GM19193 (cell line): Measurements from ENCODE around the gene GADL1.

Experiments used
- POLR2A ChIP-seq: IDR thresholded peaks from 4 replicates; pipeline ENCODE4 v1.6.1; 2011; ENCODE audit not compliant: insufficient read depth, insufficient read length; ENCODE audit errors: extremely low read depth

Gene GADL1

GRCh38 chr3:30711151-30711550 lies 183.3 kb downstream of the GADL1 start:
- TF ChIP-seq POLR2A: no peak

GRCh38 chr3:30710017-30710416 lies 184.4 kb downstream of the GADL1 start:
- TF ChIP-seq POLR2A: no peak

GRCh38 chr3:30708472-30708871 lies 186.0 kb downstream of the GADL1 start:
- no peak for TF ChIP-seq POLR2A

- TF ChIP-seq POLR2A: no peak
Observed at GRCh38 chr3:30707825-30708224, 186.6 kb downstream of the GADL1 start.

- no peak for TF ChIP-seq POLR2A
Observed at GRCh38 chr3:30704931-30705890, 189.2 kb downstream of the GADL1 start.

- TF ChIP-seq POLR2A: no peak
Observed at GRCh38 chr3:30702828-30703397, 191.5 kb downstream of the GADL1 start.

GRCh38 chr3:30702038-30702827 lies 192.2 kb downstream of the GADL1 start:
- no peak for TF ChIP-seq POLR2A

GRCh38 chr3:30700702-30701321 lies 193.6 kb downstream of the GADL1 start:
- TF ChIP-seq POLR2A: no peak

- no peak for TF ChIP-seq POLR2A
Observed at GRCh38 chr3:30699927-30700326, 194.5 kb downstream of the GADL1 start.

GRCh38 chr3:30698549-30698948 lies 195.9 kb downstream of the GADL1 start:
- TF ChIP-seq POLR2A: no peak

- TF ChIP-seq POLR2A: no peak
Observed at GRCh38 chr3:30696896-30697295, 197.6 kb downstream of the GADL1 start.

- no peak for TF ChIP-seq POLR2A
Observed at GRCh38 chr3:30696403-30696819, 198.1 kb downstream of the GADL1 start.

- no peak for TF ChIP-seq POLR2A
Observed at GRCh38 chr3:30695302-30696061, 199.0 kb downstream of the GADL1 start.

- no peak for TF ChIP-seq POLR2A
Observed at GRCh38 chr3:30694668-30695067, 199.8 kb downstream of the GADL1 start.

GRCh38 chr3:30694148-30694547 lies 200.3 kb downstream of the GADL1 start:
- no peak for TF ChIP-seq POLR2A
